ENCODE measurements around the gene TRIM21. TPM values are rescaled to one million over a fixed set of nuclear protein-coding genes. Genes with fewer than 3 reads are reported as not detected.

The TRIM21 gene
- total RNA-seq (2021) (14.8 to 20.5 TPM (median 17.1 TPM) in 3 replicates), Bru-seq, nascent RNA (percentile 74 among the genes with signal in this experiment)
- long read RNA-seq, experiment 1, transcript TRIM21-201 (7 exons, 1,924 nt): major isoform, 54 of 69 reads
- long read RNA-seq, experiment 1, partial matches to known transcripts: 4 of 69 reads
- long read RNA-seq, experiment 1, other reads (novel, unspliced or antisense): 11 of 69 reads
- long read RNA-seq, experiment 2, partial matches to known transcripts: 5 of 21 reads
- long read RNA-seq, experiment 2, other reads (novel, unspliced or antisense): 13 of 21 reads
- long read RNA-seq, experiment 3, transcript TRIM21-201 (7 exons, 1,924 nt): major isoform, 23 of 33 reads
- long read RNA-seq, experiment 3, partial matches to known transcripts: 7 of 33 reads
- long read RNA-seq, experiment 3, other reads (novel, unspliced or antisense): 3 of 33 reads

DNA sequence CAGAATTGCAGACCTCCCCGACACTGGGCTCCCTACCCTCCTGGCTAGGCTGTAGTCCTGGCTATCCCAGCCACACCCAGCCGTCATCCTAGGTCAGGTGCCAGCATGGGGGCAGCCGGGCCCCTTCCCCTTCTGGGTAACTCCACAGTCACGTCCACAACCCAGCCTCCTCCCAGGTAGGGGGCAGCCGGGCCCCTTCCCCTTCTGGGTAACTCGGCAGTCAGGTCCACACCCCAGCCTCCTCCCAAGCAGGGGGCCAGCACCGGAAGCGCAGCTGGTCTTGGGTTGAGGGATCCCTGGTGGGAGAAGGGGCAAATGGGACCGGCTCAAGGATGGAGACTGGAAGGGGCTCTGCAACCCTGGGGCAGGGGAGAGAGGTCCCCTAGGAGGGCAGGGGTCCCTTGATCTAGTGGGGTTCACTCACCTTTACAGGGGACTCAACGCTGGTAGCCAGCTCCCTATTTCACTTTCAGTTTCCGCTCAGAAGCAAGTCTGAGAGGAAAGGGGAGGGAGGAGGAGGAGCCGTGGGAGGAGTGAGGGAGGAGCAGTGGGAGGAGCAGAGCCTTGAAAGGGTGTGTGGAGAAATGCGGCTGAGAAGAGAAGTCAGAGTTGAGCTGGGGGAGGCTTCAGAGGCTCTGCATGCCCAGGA, at the start of gene TRIM21:
TSS of gene TRIM21 (minus strand) at position 494 of the 649 bp plus-strand sequence. CDS start 3,293 bp downstream, outside the sequence.
- Mint-ChIP-seq H3K27ac (no peak within 1 kb of the TSS), H3K9me3 (peaks cover 29% of the 10 kb centered on the region), H3K36me3 (peaks cover 37% of the 10 kb centered on the region), H3K27me3 (ENCODE audit: low read depth) (peaks cover 8% of the 10 kb centered on the region), H3K4me3 (peak within 1 kb of the TSS; percentile 83), H3K4me1 (peaks cover 10% of the 10 kb centered on the region)
- ATAC-seq (peak; percentile 99), DNase-seq (ENCODE audit: low spot score) (peak; percentile 84)
- CTCF ChIA-PET: interaction anchor here (0.6 to 2.2 kb wide), 6 partner anchors 16 to 211 kb away, joined by 3 to 20 read pairs (median 4); no protein-coding TSS in a partner anchor
- POLR2A ChIA-PET: interaction anchor here (0.8 kb wide), 1 partner anchor 206 kb away, joined by 3 read pairs; no protein-coding TSS in a partner anchor
- TF ChIP-seq ZNF232 (CRISPR knock-in tag; IDR thresholded peaks at IDR 0.05) (no peak), ETV6 (CRISPR knock-in tag; IDR thresholded peaks at IDR 0.05) (0 out of 2 replicates have a peak, but pooled peaks have one; percentile 21), KAT7 (CRISPR knock-in tag; IDR thresholded peaks at IDR 0.05; ENCODE audit: borderline replicate concordance) (no peak), ZNF396 (CRISPR knock-in tag; IDR thresholded peaks at IDR 0.05; ENCODE audit: borderline replicate concordance) (no peak), ZNF263 (CRISPR knock-in tag; IDR thresholded peaks at IDR 0.05; ENCODE audit: low read depth) (peak; percentile 93), GRHL2 (CRISPR knock-in tag; IDR thresholded peaks at IDR 0.05; ENCODE audit: insufficient replicate concordance, severe bottlenecking) (no peak), TEAD1 (CRISPR knock-in tag; IDR thresholded peaks at IDR 0.05) (0 out of 2 replicates have a peak, but pooled peaks have one; percentile 34), NFATC4 (CRISPR knock-in tag; IDR thresholded peaks at IDR 0.05) (no peak), CREM (CRISPR knock-in tag; IDR thresholded peaks at IDR 0.05) (no peak), GABPB1 (CRISPR knock-in tag; IDR thresholded peaks at IDR 0.05) (no peak)
- TF ChIP-seq, protein P1, sequence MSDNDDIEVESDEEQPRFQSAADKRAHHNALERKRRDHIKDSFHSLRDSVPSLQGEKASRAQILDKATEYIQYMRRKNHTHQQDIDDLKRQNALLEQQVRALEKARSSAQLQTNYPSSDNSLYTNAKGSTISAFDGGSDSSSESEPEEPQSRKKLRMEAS (CRISPR knock-in tag; IDR thresholded peaks at IDR 0.05): 0 out of 2 replicates have a peak, but pooled peaks have one; percentile 19
- TF ChIP-seq, protein P2, sequence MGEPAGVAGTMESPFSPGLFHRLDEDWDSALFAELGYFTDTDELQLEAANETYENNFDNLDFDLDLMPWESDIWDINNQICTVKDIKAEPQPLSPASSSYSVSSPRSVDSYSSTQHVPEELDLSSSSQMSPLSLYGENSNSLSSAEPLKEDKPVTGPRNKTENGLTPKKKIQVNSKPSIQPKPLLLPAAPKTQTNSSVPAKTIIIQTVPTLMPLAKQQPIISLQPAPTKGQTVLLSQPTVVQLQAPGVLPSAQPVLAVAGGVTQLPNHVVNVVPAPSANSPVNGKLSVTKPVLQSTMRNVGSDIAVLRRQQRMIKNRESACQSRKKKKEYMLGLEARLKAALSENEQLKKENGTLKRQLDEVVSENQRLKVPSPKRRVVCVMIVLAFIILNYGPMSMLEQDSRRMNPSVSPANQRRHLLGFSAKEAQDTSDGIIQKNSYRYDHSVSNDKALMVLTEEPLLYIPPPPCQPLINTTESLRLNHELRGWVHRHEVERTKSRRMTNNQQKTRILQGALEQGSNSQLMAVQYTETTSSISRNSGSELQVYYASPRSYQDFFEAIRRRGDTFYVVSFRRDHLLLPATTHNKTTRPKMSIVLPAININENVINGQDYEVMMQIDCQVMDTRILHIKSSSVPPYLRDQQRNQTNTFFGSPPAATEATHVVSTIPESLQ (CRISPR knock-in tag; IDR thresholded peaks at IDR 0.05): no peak
- TF ChIP-seq, protein P3, sequence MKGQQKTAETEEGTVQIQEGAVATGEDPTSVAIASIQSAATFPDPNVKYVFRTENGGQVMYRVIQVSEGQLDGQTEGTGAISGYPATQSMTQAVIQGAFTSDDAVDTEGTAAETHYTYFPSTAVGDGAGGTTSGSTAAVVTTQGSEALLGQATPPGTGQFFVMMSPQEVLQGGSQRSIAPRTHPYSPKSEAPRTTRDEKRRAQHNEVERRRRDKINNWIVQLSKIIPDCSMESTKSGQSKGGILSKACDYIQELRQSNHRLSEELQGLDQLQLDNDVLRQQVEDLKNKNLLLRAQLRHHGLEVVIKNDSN (CRISPR knock-in tag; IDR thresholded peaks at IDR 0.05): 0 out of 2 replicates have a peak, but pooled peaks have one; percentile 14
- TF ChIP-seq, protein P4, sequence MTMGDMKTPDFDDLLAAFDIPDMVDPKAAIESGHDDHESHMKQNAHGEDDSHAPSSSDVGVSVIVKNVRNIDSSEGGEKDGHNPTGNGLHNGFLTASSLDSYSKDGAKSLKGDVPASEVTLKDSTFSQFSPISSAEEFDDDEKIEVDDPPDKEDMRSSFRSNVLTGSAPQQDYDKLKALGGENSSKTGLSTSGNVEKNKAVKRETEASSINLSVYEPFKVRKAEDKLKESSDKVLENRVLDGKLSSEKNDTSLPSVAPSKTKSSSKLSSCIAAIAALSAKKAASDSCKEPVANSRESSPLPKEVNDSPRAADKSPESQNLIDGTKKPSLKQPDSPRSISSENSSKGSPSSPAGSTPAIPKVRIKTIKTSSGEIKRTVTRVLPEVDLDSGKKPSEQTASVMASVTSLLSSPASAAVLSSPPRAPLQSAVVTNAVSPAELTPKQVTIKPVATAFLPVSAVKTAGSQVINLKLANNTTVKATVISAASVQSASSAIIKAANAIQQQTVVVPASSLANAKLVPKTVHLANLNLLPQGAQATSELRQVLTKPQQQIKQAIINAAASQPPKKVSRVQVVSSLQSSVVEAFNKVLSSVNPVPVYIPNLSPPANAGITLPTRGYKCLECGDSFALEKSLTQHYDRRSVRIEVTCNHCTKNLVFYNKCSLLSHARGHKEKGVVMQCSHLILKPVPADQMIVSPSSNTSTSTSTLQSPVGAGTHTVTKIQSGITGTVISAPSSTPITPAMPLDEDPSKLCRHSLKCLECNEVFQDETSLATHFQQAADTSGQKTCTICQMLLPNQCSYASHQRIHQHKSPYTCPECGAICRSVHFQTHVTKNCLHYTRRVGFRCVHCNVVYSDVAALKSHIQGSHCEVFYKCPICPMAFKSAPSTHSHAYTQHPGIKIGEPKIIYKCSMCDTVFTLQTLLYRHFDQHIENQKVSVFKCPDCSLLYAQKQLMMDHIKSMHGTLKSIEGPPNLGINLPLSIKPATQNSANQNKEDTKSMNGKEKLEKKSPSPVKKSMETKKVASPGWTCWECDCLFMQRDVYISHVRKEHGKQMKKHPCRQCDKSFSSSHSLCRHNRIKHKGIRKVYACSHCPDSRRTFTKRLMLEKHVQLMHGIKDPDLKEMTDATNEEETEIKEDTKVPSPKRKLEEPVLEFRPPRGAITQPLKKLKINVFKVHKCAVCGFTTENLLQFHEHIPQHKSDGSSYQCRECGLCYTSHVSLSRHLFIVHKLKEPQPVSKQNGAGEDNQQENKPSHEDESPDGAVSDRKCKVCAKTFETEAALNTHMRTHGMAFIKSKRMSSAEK (CRISPR knock-in tag; IDR thresholded peaks at IDR 0.05; ENCODE audit: borderline replicate concordance): no peak
- TF ChIP-seq, protein P5, sequence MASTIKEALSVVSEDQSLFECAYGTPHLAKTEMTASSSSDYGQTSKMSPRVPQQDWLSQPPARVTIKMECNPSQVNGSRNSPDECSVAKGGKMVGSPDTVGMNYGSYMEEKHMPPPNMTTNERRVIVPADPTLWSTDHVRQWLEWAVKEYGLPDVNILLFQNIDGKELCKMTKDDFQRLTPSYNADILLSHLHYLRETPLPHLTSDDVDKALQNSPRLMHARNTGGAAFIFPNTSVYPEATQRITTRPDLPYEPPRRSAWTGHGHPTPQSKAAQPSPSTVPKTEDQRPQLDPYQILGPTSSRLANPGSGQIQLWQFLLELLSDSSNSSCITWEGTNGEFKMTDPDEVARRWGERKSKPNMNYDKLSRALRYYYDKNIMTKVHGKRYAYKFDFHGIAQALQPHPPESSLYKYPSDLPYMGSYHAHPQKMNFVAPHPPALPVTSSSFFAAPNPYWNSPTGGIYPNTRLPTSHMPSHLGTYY (CRISPR knock-in tag; IDR thresholded peaks at IDR 0.05): no peak
- TF ChIP-seq, protein P6, sequence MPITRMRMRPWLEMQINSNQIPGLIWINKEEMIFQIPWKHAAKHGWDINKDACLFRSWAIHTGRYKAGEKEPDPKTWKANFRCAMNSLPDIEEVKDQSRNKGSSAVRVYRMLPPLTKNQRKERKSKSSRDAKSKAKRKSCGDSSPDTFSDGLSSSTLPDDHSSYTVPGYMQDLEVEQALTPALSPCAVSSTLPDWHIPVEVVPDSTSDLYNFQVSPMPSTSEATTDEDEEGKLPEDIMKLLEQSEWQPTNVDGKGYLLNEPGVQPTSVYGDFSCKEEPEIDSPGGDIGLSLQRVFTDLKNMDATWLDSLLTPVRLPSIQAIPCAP (CRISPR knock-in tag; IDR thresholded peaks at IDR 0.05): peak; percentile 63; the same call in 1 of the 2 replicates
